H9 (cell line): ENCODE results near the gene FKBP4. TPM values are rescaled to one million over a fixed set of nuclear protein-coding genes. Genes with fewer than 3 reads are reported as not detected.

Experiments used
- DNase-seq: peaks from one replicate; pipeline ENCODE4 v3.0.0-alpha.2; 2017
- H2AFZ ChIP-seq: one replicate; pipeline ENCODE4 v1.6.1; 2013; ENCODE audit warnings: mild to moderate bottlenecking, low read length, control low read depth, moderate library complexity
- H2AK5ac ChIP-seq: 2 replicates; pipeline ENCODE4 v1.6.1; 2013; ENCODE audit warnings: low read length, control low read depth, mixed read lengths; ENCODE audit not compliant: insufficient read length
- H2BK120ac ChIP-seq: one replicate; pipeline ENCODE4 v1.6.1; 2013; ENCODE audit warnings: low read depth, mild to moderate bottlenecking, low read length, control low read depth, inconsistent platforms; ENCODE audit not compliant: poor library complexity, severe bottlenecking
- H2BK12ac ChIP-seq: 2 replicates; pipeline ENCODE4 v1.6.1; 2013; ENCODE audit warnings: low read length, control low read depth, mixed read lengths, low read depth; ENCODE audit not compliant: insufficient read length
- H2BK15ac ChIP-seq: 2 replicates; pipeline ENCODE4 v1.6.1; 2013; ENCODE audit warnings: low read depth, low read length, control low read depth
- H2BK20ac ChIP-seq: one replicate; pipeline ENCODE4 v1.6.1; 2013; ENCODE audit warnings: low read depth, mild to moderate bottlenecking, low read length, control low read depth, inconsistent platforms; ENCODE audit not compliant: poor library complexity, severe bottlenecking
- H2BK5ac ChIP-seq: 2 replicates; pipeline ENCODE4 v1.6.1; 2013; ENCODE audit warnings: low read length, control low read depth, mixed read lengths; ENCODE audit not compliant: insufficient read length
- H3K14ac ChIP-seq: 2 replicates; pipeline ENCODE4 v1.6.1; 2013; ENCODE audit warnings: low read length, control low read depth; ENCODE audit not compliant: insufficient read depth
- H3K18ac ChIP-seq: 2 replicates; pipeline ENCODE4 v1.6.1; 2013; ENCODE audit warnings: low read depth, mild to moderate bottlenecking, mixed read lengths, low read length, control low read depth; ENCODE audit not compliant: insufficient read length
- H3K23ac ChIP-seq: 2 replicates; pipeline ENCODE4 v1.6.1; 2013; ENCODE audit warnings: low read length, control low read depth, mixed read lengths, low read depth; ENCODE audit not compliant: insufficient read length
- H3K23me2 ChIP-seq: 2 replicates; pipeline ENCODE4 v1.6.1; 2013; ENCODE audit warnings: low read depth, mild to moderate bottlenecking, mixed read lengths, low read length, control low read depth; ENCODE audit not compliant: insufficient read length, poor library complexity, severe bottlenecking
- H3K27ac ChIP-seq: 2 replicates; pipeline ENCODE4 v1.5.1; 2013; ENCODE audit warnings: low read length, control low read depth, mixed read lengths, low read depth; ENCODE audit not compliant: insufficient read length
- H3K27me3 ChIP-seq: 2 replicates; pipeline ENCODE4 v1.6.1; 2013; ENCODE audit warnings: low read length, control low read depth, inconsistent platforms; ENCODE audit not compliant: insufficient read depth
- H3K4ac ChIP-seq: 2 replicates; pipeline ENCODE4 v1.6.1; 2013; ENCODE audit warnings: low read depth, mild to moderate bottlenecking, control low read depth, inconsistent platforms, low read length, moderate library complexity
- H3K4me1 ChIP-seq: 2 replicates; pipeline ENCODE4 v1.6.1; 2013; ENCODE audit warnings: low read length, control low read depth, inconsistent platforms; ENCODE audit not compliant: insufficient read depth
- H3K4me2 ChIP-seq: 2 replicates; pipeline ENCODE4 v1.6.1; 2013; ENCODE audit warnings: low read length, control low read depth, mixed read lengths; ENCODE audit not compliant: insufficient read length, insufficient read depth
- H3K56ac ChIP-seq: 2 replicates; pipeline ENCODE4 v1.6.1; 2013; ENCODE audit warnings: low read depth, mild to moderate bottlenecking, mixed read lengths, low read length, control low read depth; ENCODE audit not compliant: insufficient read length
- H3K79me1 ChIP-seq: 2 replicates; pipeline ENCODE4 v1.6.1; 2013; ENCODE audit warnings: low read depth, mild to moderate bottlenecking, moderate library complexity, low read length, control low read depth, inconsistent platforms; ENCODE audit not compliant: insufficient read depth, poor library complexity, severe bottlenecking
- H3K79me2 ChIP-seq: 2 replicates; pipeline ENCODE4 v1.6.1; 2013; ENCODE audit warnings: low read length, control low read depth, inconsistent platforms; ENCODE audit not compliant: insufficient read depth
- H3K9ac ChIP-seq: 2 replicates; pipeline ENCODE4 v1.6.1; 2013; ENCODE audit warnings: low read length, control low read depth, mixed read lengths; ENCODE audit not compliant: insufficient read length; ENCODE audit errors: extremely low read depth
- H3K9me3 ChIP-seq: one replicate; pipeline ENCODE4 v1.6.1; 2013; ENCODE audit warnings: low read depth, low read length, inconsistent platforms; ENCODE audit not compliant: control insufficient read depth
- H3T11ph ChIP-seq: one replicate; pipeline ENCODE4 v1.6.1; 2013; ENCODE audit warnings: mild to moderate bottlenecking, low read length, control low read depth, inconsistent platforms
- H4K20me1 ChIP-seq: one replicate; pipeline ENCODE4 v1.6.1; 2013; ENCODE audit not compliant: control insufficient read depth, insufficient read length, insufficient read depth
- H4K5ac ChIP-seq: 2 replicates; pipeline ENCODE4 v1.6.1; 2013; ENCODE audit warnings: low read depth, mild to moderate bottlenecking, mixed read lengths, low read length, control low read depth; ENCODE audit not compliant: insufficient read length
- H4K8ac ChIP-seq: replicated peaks from 2 replicates; pipeline ENCODE4 v1.6.1; 2013; ENCODE audit warnings: low read length, control low read depth, mixed read lengths, low read depth; ENCODE audit not compliant: insufficient read length
- H4K91ac ChIP-seq: 2 replicates; pipeline ENCODE4 v1.6.1; 2013; ENCODE audit warnings: low read depth, mild to moderate bottlenecking, moderate library complexity, mixed read lengths, low read length, control low read depth; ENCODE audit not compliant: insufficient read length
- H3K27ac Mint-ChIP-seq, 3 experiments: 2 replicates in 2 of 3; 3 replicates in 1 of 3; pipeline ENCODE4 v1.8.0; 2020 to 2021; ENCODE audit warnings: mixed read lengths in 3 of 3, mild to moderate bottlenecking in 1 of 3, moderate library complexity in 1 of 3
- H3K27me3 Mint-ChIP-seq: 2 replicates; pipeline ENCODE4 v1.8.0; 2021; ENCODE audit warnings: low read depth, mild to moderate bottlenecking, moderate library complexity, mixed read lengths
- H3K36me3 Mint-ChIP-seq, 3 experiments: 2 replicates in 2 of 3; 3 replicates in 1 of 3; pipeline ENCODE4 v1.8.0; 2020 to 2021; ENCODE audit warnings: low read depth in 3 of 3, mixed read lengths in 3 of 3; ENCODE audit not compliant: insufficient read depth in 1 of 3
- H3K4me1 Mint-ChIP-seq, 2 experiments: 2 replicates each; pipeline ENCODE4 v1.8.0; 2020; ENCODE audit warnings: mixed read lengths in 2 of 2
- H3K4me3 Mint-ChIP-seq, 2 experiments: 2 replicates in 1 of 2; 3 replicates in 1 of 2; pipeline ENCODE4 v1.8.0; 2020 to 2021; ENCODE audit warnings: mild to moderate bottlenecking in 2 of 2, mixed read lengths in 2 of 2, moderate library complexity in 1 of 2
- H3K9me3 Mint-ChIP-seq, 2 experiments: 2 replicates in 1 of 2; 3 replicates in 1 of 2; pipeline ENCODE4 v1.8.0; 2020; ENCODE audit warnings: mild to moderate bottlenecking in 2 of 2, mixed read lengths in 2 of 2, moderate library complexity in 1 of 2
- CTCF ChIP-seq: fragments of 200-600 bp; sonication (generic); conservative IDR thresholded peaks from 3 replicates; pipeline ENCODE4 v1.8.0; 2021; ENCODE audit warnings: antibody characterized with exemption, mild to moderate bottlenecking
- WGBS: extraction: QIAGEN DNeasy Blood & Tissue Kit; methylation state at CpG from one replicate; pipeline ENCODE4 v1.1.7; 2013; ENCODE audit warnings: missing lambda C conversion rate, low lambda C conversion rate, mixed read lengths; ENCODE audit not compliant: insufficient read length; ENCODE audit errors: extremely low coverage; 5-methylcytosine and 5-hydroxymethylcytosine counted together
- total RNA-seq: library from RNA; stranded (reverse); gene quantifications from 2 replicates; pipeline ENCODE4 v1.2.1, GENCODE V29; 2021

The FKBP4 gene
- total RNA-seq, 1 experiment from 2014 or later = 221 TPM

GRCh38 chr12:2842948-2843347, 48.2 kb downstream of the FKBP4 start:
- H3K27me3 Mint-ChIP-seq = peaks cover under 1% of the 10 kb centered on the region; the same call in 1 of the 2 replicates
- no peak for DNase-seq
- Histone ChIP-seq H3K18ac (no peak overlapping the region), H3K79me2 (no peaks in the 10 kb centered on the region), H3K79me1 (no peaks in the 10 kb centered on the region), H3K4ac (no peak overlapping the region), H3K14ac (no peak overlapping the region), H2BK120ac (no peak overlapping the region), H3K9me3 (no peaks in the 10 kb centered on the region), H2BK12ac (no peak overlapping the region), H3K4me2 (no peak overlapping the region), H2AFZ (no peak overlapping the region), H3K56ac (no peak overlapping the region), H4K5ac (no peak overlapping the region), H3K27me3 (no peaks in the 10 kb centered on the region), H4K91ac (no peak overlapping the region), H3K27ac (no peak overlapping the region), H4K20me1 (no peaks in the 10 kb centered on the region), H3K23me2 (no peaks in the 10 kb centered on the region), H2BK15ac (no peak overlapping the region), H4K8ac (no peak overlapping the region), H3K9ac (no peak overlapping the region), H3K23ac (no peak overlapping the region), H2BK5ac (no peak overlapping the region), H2AK5ac (no peak overlapping the region), H3T11ph (no peak overlapping the region), H3K4me1 (no peaks in the 10 kb centered on the region), H2BK20ac (no peak overlapping the region)
- H3K27ac Mint-ChIP-seq = no peak overlapping the region
- no peaks in the 10 kb centered on the region for H3K9me3 Mint-ChIP-seq
- no CpG with 5 or more reads among the region's 5 CpGs for WGBS
- H3K4me1 Mint-ChIP-seq = peaks cover 19 to 22% of the 10 kb centered on the region in 2 experiments
- H3K36me3 Mint-ChIP-seq = peaks cover 1 to 14% (median 10%) of the 10 kb centered on the region in 3 experiments; a peak in 3 of 7 replicates
- H3K4me3 Mint-ChIP-seq = no peak overlapping the region
- TF ChIP-seq CTCF = no peak
